ENCODE data around the gene FARP1. TPM values are rescaled to one million over a fixed set of nuclear protein-coding genes. Genes with fewer than 3 reads are reported as not detected.

Gene FARP1
- total and polyA plus RNA-seq, 2 donors = 5.8 to 7.5 TPM

GRCh38 chr13:98303858-98304257 lies 161.0 kb downstream of the FARP1 start:
- Histone ChIP-seq H3K9me3 (ENCODE audit: control insufficient read depth in 2 of 2, insufficient read depth in 1 of 2, low read length in 1 of 2) (no peaks in the 10 kb centered on the region), H3K27ac (ENCODE audit: low read depth in 1 of 2, low read length in 1 of 2) (no peak overlapping the region), H3K27me3 (ENCODE audit: control insufficient read depth in 2 of 2, insufficient read depth in 1 of 2, low read length in 1 of 2) (no peaks in the 10 kb centered on the region), H3K4me3 (ENCODE audit: low read length in 2 of 2) (no peak overlapping the region), H3K4me1 (ENCODE audit: control insufficient read depth in 2 of 2, insufficient read depth in 2 of 2, low read length in 2 of 2) (no peaks in the 10 kb centered on the region), H3K36me3 (ENCODE audit: control insufficient read depth in 2 of 2, insufficient read depth in 2 of 2, low read length in 1 of 2) (no peaks in the 10 kb centered on the region)
- DNase-seq (ENCODE audit: low read depth in 6 of 9, low spot score in 9 of 9) = no peak
- WGBS = 98% methylated on average over 6 of the region's 6 CpGs

- Histone ChIP-seq H3K27ac (ENCODE audit: low read depth in 1 of 2, low read length in 1 of 2) (no peak overlapping the region), H3K4me1 (ENCODE audit: control insufficient read depth in 2 of 2, insufficient read depth in 2 of 2, low read length in 2 of 2) (no peaks in the 10 kb centered on the region), H3K9me3 (ENCODE audit: control insufficient read depth in 2 of 2, insufficient read depth in 1 of 2, low read length in 1 of 2) (no peaks in the 10 kb centered on the region), H3K4me3 (ENCODE audit: low read length in 2 of 2) (no peak overlapping the region), H3K36me3 (ENCODE audit: control insufficient read depth in 2 of 2, insufficient read depth in 2 of 2, low read length in 1 of 2) (no peaks in the 10 kb centered on the region), H3K27me3 (ENCODE audit: control insufficient read depth in 2 of 2, insufficient read depth in 1 of 2, low read length in 1 of 2) (no peaks in the 10 kb centered on the region)
- 82% methylated on average over 4 of the region's 4 CpGs for WGBS
- DNase-seq (ENCODE audit: low read depth in 6 of 9, low spot score in 9 of 9) = no peak
Observed at GRCh38 chr13:98305670-98306069, 162.8 kb downstream of the FARP1 start.

- no peak for DNase-seq (ENCODE audit: low read depth in 6 of 9, low spot score in 9 of 9)
- H3K4me1 ChIP-seq (ENCODE audit: control insufficient read depth in 2 of 2, insufficient read depth in 2 of 2, low read length in 2 of 2) = no peaks in the 10 kb centered on the region
- no peaks in the 10 kb centered on the region for H3K9me3 ChIP-seq (ENCODE audit: control insufficient read depth in 2 of 2, insufficient read depth in 1 of 2, low read length in 1 of 2)
- H3K4me3 ChIP-seq (ENCODE audit: low read length in 2 of 2) = no peak overlapping the region
- H3K27ac ChIP-seq (ENCODE audit: low read depth in 1 of 2, low read length in 1 of 2) = no peak overlapping the region
- no peaks in the 10 kb centered on the region for H3K27me3 ChIP-seq (ENCODE audit: control insufficient read depth in 2 of 2, insufficient read depth in 1 of 2, low read length in 1 of 2)
- 80% methylated on average over 16 of the region's 16 CpGs for WGBS
- no peaks in the 10 kb centered on the region for H3K36me3 ChIP-seq (ENCODE audit: control insufficient read depth in 2 of 2, insufficient read depth in 2 of 2, low read length in 1 of 2)
Observed at GRCh38 chr13:98307463-98308085, 164.7 kb downstream of the FARP1 start.

- H3K4me3 ChIP-seq (ENCODE audit: low read length in 2 of 2) = no peak overlapping the region
- H3K27ac ChIP-seq (ENCODE audit: low read depth in 1 of 2, low read length in 1 of 2) = no peak overlapping the region
- no peak for DNase-seq (ENCODE audit: low read depth in 6 of 9, low spot score in 9 of 9)
- no peaks in the 10 kb centered on the region for H3K27me3 ChIP-seq (ENCODE audit: control insufficient read depth in 2 of 2, insufficient read depth in 1 of 2, low read length in 1 of 2)
- 88% methylated on average over 20 of the region's 20 CpGs for WGBS
- H3K9me3 ChIP-seq (ENCODE audit: control insufficient read depth in 2 of 2, insufficient read depth in 1 of 2, low read length in 1 of 2) = no peaks in the 10 kb centered on the region
- no peaks in the 10 kb centered on the region for H3K4me1 ChIP-seq (ENCODE audit: control insufficient read depth in 2 of 2, insufficient read depth in 2 of 2, low read length in 2 of 2)
- H3K36me3 ChIP-seq (ENCODE audit: control insufficient read depth in 2 of 2, insufficient read depth in 2 of 2, low read length in 1 of 2) = no peaks in the 10 kb centered on the region
Observed at GRCh38 chr13:98308086-98308911, 165.4 kb downstream of the FARP1 start.

GRCh38 chr13:98309569-98310335 lies 166.9 kb downstream of the FARP1 start:
- Histone ChIP-seq H3K36me3 (ENCODE audit: control insufficient read depth in 2 of 2, insufficient read depth in 2 of 2, low read length in 1 of 2) (no peaks in the 10 kb centered on the region), H3K4me3 (ENCODE audit: low read length in 2 of 2) (no peak overlapping the region), H3K27ac (ENCODE audit: low read depth in 1 of 2, low read length in 1 of 2) (no peak overlapping the region), H3K4me1 (ENCODE audit: control insufficient read depth in 2 of 2, insufficient read depth in 2 of 2, low read length in 2 of 2) (no peaks in the 10 kb centered on the region), H3K9me3 (ENCODE audit: control insufficient read depth in 2 of 2, insufficient read depth in 1 of 2, low read length in 1 of 2) (no peaks in the 10 kb centered on the region), H3K27me3 (ENCODE audit: control insufficient read depth in 2 of 2, insufficient read depth in 1 of 2, low read length in 1 of 2) (no peaks in the 10 kb centered on the region)
- DNase-seq (ENCODE audit: low read depth in 6 of 9, low spot score in 9 of 9) = no peak
- WGBS = 91% methylated on average over 21 of the region's 21 CpGs

DNA sequence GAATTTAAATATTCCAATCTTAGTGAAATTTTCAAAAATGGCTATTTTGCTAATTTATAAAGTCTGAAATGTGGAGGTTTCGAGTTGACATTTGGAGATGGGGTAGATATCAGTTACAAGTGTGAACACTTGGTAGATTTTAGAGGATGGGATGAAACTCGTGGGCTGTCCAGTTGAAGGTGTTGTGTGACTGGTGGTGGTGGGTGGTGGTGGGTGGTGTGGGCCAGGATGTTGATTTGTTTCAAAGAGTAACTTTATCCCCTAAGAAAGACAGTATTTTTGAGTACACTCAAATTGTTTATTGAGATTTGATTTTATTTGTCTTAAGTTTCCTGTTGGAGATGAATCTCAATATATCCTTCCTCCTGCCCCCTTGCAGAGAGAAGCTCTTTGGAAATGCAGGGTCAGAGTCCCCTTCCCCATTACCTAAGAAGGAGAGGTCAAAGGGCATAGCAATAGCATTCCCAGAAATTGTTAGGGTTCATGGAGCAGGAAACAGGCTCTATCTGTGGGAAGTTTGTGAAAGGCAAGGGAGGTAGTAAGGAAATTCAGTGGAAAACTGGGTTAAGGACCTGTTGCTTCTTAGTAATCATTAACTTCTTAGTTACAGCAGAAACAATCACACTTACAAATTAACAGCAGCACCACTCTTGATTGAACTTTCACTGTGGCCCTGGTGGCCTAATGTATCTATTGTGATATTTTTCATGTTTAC lies 167.7 kb downstream of the FARP1 start:
- H3K4me1 ChIP-seq (ENCODE audit: control insufficient read depth in 2 of 2, insufficient read depth in 2 of 2, low read length in 2 of 2) = no peaks in the 10 kb centered on the region
- no peak overlapping the region for H3K27ac ChIP-seq (ENCODE audit: low read depth in 1 of 2, low read length in 1 of 2)
- WGBS = 94% methylated on average over 2 of the region's 2 CpGs
- no peaks in the 10 kb centered on the region for H3K36me3 ChIP-seq (ENCODE audit: control insufficient read depth in 2 of 2, insufficient read depth in 2 of 2, low read length in 1 of 2)
- no peak overlapping the region for H3K4me3 ChIP-seq (ENCODE audit: low read length in 2 of 2)
- H3K27me3 ChIP-seq (ENCODE audit: control insufficient read depth in 2 of 2, insufficient read depth in 1 of 2, low read length in 1 of 2) = no peaks in the 10 kb centered on the region
- H3K9me3 ChIP-seq (ENCODE audit: control insufficient read depth in 2 of 2, insufficient read depth in 1 of 2, low read length in 1 of 2) = no peaks in the 10 kb centered on the region
- no peak for DNase-seq (ENCODE audit: low read depth in 6 of 9, low spot score in 9 of 9)

DNA sequence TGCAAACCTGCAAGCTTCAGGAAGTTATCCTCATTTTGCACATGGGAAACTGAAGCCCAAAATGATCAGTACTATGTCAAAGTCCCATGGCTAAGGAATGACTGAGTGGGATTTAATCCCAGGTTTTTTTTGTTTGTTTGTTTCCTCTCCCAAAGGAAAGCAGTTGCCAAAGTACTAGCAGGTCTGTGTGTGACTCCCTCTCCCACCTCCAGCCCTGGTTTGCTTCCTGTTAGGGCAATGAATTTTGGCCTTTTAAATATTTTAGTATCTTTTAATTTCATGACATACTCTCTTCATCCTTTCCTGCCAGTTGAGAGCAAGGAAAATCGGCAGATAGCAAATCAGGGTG lies 168.3 kb downstream of the FARP1 start:
- no peak for DNase-seq (ENCODE audit: low read depth in 6 of 9, low spot score in 9 of 9)
- Histone ChIP-seq H3K27me3 (ENCODE audit: control insufficient read depth in 2 of 2, insufficient read depth in 1 of 2, low read length in 1 of 2) (no peaks in the 10 kb centered on the region), H3K27ac (ENCODE audit: low read depth in 1 of 2, low read length in 1 of 2) (no peak overlapping the region), H3K4me1 (ENCODE audit: control insufficient read depth in 2 of 2, insufficient read depth in 2 of 2, low read length in 2 of 2) (no peaks in the 10 kb centered on the region), H3K4me3 (ENCODE audit: low read length in 2 of 2) (no peak overlapping the region), H3K9me3 (ENCODE audit: control insufficient read depth in 2 of 2, insufficient read depth in 1 of 2, low read length in 1 of 2) (no peaks in the 10 kb centered on the region), H3K36me3 (ENCODE audit: control insufficient read depth in 2 of 2, insufficient read depth in 2 of 2, low read length in 1 of 2) (no peaks in the 10 kb centered on the region)
- WGBS = 98% methylated on average over 1 of the region's 1 CpG

DNA sequence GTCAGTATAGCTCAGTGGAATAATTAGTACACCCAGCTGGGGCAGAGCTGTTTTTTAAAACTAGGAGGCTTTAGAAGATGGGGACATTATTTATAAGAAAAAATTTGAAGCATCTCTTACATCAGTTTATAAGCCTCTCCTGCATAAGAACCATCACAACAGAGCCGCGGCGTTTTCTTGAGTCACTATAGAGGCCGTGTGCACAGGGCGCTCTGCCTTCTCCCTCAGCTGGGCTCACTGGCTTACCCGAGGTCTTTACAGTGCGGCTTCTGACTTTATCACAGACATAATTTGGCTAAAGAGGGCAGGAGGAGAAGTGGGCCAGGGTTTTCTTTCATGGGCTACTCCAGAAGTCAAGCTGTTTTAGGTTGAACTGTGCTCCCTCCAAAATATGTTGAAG lies 169.7 kb downstream of the FARP1 start:
- DNase-seq (ENCODE audit: low read depth in 6 of 9, low spot score in 9 of 9) = no peak
- Histone ChIP-seq H3K27ac (ENCODE audit: low read depth in 1 of 2, low read length in 1 of 2) (no peak overlapping the region), H3K4me3 (ENCODE audit: low read length in 2 of 2) (no peak overlapping the region), H3K27me3 (ENCODE audit: control insufficient read depth in 2 of 2, insufficient read depth in 1 of 2, low read length in 1 of 2) (no peaks in the 10 kb centered on the region), H3K36me3 (ENCODE audit: control insufficient read depth in 2 of 2, insufficient read depth in 2 of 2, low read length in 1 of 2) (no peaks in the 10 kb centered on the region), H3K9me3 (ENCODE audit: control insufficient read depth in 2 of 2, insufficient read depth in 1 of 2, low read length in 1 of 2) (no peaks in the 10 kb centered on the region), H3K4me1 (ENCODE audit: control insufficient read depth in 2 of 2, insufficient read depth in 2 of 2, low read length in 2 of 2) (no peaks in the 10 kb centered on the region)
- WGBS = 97% methylated on average over 7 of the region's 7 CpGs

Data from thymus (tissue), 11 donors.